NCI-H510A (cell line): ENCODE measurements around the gene LDLRAD1.
"Not testable (repeated sequence)": the region's sequence is repeated elsewhere in the genome, so short reads cannot be mapped to it uniquely, and the experiment has no call there.

Experiments
- DNase-seq: peaks from one replicate; lab custom pipeline; 2025; lab: John Stamatoyannopoulos, UW

Gene LDLRAD1, protein sequence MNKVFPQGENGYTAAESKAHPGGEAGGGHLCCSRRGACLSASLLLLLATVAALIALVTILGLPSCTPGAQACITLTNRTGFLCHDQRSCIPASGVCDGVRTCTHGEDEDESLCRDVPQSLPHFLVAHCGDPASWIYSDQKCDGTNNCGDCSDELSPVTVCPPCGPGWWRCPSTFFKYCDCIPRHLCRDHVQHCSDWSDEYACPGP

DNA sequence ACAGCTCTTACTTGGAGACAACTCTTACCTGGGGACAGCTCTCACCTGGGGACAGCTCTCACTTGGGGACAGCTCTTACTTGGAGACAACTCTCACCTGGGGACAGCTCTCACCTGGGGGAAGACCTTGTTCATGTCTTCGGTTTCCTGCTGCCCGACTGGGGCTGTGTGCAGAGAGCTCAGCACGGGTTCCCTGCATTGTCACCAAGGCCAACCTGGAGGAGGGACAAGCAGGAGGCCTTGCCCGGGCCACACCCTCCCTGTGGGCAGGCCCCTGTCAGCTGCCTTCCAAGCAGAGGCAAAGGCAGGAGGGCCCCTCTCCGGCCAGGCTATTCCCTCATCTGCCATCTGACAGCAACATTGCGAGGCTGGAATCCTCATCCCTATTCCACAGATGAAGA, at the start of gene LDLRAD1:
Gene LDLRAD1 (minus strand): TSS at position 208 of the 400 bp plus-strand sequence. CDS start 74 bp downstream, at position 134.
- peak; percentile 82 for DNase-seq

DNA sequence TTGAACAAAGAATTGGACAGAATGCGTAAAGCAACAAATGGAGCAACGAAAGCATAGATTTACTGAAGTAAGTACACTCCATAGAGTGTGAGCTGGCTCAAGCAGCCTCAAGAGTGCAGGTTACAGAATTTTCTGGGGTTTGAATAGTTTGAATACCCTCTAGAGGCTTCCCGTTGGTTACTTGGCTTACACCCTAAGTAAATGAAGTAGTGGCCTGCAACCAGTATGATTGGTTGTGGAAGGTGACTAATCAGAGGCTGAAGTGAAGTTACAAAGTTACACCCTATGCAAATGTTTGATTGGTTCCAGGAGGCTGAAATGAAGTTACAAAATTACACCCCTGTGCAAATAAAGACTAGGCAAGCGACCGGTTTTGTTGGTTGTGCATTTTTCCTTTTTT, 46.3 kb upstream of the LDLRAD1 start:
- DNase-seq: no peak

DNA sequence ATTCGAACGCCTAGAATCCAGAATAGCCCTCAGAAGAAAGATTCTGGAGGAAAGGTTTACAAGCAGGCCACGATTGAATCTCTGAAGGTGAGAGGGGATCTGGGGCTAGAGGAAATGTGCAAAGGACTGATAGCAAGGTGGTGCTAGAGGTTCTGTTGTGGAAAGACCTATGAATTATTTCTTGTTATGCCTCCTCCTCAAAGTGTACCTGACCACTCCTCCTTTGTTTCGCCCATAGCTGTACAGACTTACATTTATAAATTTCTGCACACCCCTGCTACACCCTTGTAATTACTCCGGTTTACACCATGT, 36.4 kb upstream of the LDLRAD1 start:
- DNase-seq: no peak

DNA sequence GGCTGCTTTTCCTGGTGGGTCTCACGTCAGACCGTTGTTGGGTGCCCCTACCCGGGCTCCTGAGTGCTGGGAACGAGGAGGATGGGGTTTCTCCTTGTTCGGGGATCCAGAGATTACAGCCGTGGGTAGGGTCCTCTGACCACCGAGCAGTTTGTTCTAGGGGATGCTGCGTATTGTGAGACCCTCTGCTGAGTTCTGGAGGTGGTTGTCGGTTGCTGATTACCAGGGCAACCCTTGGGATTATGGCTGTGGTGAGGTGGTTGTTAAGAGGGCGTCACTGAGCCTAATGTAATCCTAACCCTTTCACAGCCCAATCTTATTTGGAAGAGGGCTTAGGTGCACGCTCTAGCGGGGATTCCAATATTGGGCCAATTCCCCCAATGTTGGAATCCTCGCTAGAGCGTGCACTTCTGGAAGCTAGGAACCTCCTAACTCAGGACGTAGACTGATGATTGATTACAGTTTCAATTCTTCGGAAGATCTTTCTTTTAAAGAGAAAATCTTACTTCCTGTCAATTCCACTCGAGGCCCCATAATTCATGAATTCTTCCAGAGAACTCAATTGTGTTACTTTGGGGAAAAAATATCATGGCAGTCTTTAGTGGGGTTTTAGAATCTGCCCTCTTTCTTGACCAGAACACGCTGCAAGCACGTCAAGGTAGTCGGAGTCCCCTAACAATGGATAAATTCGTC, 35.9 kb upstream of the LDLRAD1 start:
- no peak for DNase-seq

DNA sequence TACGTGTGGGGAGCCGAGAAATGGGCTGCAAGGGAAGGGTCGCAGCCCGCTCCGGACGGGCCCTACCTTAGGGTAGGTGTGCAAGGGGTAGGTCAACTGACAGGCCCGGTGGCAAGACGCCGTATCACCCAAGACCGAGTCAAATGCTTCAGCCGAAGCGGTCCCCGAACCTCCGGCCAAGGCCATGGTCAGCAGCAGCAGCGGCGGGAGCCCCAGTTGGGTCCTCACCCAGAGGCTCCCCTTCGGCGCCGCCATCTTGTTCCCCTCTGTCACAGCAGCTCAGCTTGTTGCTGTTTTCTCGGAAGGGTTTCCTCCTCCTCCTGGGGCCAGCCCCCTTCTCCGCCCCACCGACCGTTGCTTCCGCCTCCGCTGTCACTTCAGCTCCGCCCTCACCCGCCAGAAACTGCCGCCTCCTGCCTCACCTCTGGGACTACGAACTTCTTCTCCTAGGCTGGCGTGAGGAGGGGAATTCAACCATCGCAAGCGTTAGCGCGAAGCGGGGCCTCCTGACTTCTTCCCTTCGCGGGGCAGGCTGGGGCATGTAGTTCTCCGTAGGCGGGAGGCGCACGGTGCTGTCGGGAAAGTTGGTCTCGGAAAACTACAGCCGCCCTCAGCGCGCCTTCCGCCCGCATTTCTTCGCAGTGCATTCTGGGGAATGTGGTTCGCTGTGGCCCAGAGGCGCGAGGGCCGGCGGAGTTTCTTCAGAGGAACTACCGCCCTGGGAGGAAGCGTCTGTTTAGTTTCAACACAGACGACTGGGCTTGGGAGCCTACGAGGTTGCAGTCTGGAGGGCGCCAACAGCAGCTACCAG, 35.2 kb upstream of the LDLRAD1 start, which contains the start of the genes TCEANC2 and TMEM59:
Gene TCEANC2 (plus strand): TSS at position 675 of the 811 bp plus-strand sequence. CDS start 815 bp downstream, outside the sequence.
Gene TMEM59 (minus strand): TSS at position 271 of the 811 bp plus-strand sequence. CDS start 16 bp downstream, at position 255.
- peak; percentile 98 for DNase-seq

DNA sequence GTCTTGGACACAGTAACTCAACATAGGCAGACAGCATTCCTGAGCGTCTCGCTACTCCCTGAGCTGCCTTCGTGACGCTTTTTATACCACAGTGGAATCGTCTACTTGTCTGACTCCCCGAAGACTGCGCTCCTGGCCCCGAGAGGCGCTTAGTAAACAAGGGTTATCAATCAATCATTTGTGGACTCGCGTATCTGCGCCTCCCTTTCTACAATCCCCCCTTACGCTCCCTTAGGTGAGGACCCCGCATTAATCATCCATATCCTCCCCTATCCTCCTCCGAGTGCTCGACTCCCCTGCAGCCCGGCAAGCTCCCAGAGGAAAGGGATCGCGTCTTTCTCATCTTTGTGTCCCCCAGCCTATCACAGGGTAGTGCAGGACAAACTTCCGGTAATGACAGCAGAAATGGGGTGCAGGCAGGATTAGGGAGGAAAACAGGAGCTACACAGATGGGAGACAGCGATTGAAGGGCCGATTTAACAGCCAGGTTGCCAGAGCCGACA, 34.5 kb upstream of the LDLRAD1 start:
- no peak for DNase-seq

DNA sequence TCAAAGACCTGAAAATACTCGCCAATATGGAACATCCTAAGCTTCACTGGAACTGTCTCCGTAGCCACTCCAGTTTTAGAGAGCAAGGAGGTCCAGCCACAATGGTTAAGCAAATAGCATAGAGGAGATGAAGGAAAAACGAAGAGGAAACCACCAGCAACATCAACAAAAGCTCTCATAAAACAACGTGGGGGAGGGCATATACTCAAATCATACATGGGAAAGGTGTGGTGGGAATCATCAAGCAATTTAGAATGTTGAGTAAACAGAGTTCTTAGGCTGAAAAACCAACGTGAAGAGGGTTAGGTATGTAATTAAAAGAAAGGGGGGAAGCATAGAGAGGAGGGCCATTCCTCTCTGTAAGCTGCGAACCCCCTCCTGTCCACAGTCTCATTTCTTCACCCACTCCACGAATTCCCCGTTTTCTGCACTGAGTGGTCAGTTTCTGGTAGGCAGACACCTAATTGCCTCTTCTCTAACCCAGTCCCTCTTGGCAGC, 34.0 kb upstream of the LDLRAD1 start:
- DNase-seq: no peak

DNA sequence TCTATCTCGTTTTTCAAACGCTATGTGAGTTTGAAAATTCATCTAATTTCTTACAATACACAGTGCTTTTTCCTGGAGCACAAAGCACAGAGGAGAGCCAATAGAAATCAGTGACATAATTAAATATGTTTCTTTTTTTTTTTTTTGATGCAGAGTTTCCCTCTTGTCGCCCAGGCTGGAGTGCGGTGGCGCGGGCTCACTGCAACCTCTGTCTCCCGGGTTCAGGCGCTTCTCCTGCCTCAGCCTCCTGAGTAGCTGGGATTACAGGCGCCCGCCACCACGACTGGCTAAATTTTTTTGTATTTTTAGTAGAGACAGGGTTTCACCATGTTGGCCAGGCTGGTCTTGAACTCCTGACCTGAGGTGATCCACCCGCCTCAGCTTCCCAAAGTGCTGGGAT, 32.4 kb upstream of the LDLRAD1 start:
- DNase-seq: not testable (repeated sequence)

DNA sequence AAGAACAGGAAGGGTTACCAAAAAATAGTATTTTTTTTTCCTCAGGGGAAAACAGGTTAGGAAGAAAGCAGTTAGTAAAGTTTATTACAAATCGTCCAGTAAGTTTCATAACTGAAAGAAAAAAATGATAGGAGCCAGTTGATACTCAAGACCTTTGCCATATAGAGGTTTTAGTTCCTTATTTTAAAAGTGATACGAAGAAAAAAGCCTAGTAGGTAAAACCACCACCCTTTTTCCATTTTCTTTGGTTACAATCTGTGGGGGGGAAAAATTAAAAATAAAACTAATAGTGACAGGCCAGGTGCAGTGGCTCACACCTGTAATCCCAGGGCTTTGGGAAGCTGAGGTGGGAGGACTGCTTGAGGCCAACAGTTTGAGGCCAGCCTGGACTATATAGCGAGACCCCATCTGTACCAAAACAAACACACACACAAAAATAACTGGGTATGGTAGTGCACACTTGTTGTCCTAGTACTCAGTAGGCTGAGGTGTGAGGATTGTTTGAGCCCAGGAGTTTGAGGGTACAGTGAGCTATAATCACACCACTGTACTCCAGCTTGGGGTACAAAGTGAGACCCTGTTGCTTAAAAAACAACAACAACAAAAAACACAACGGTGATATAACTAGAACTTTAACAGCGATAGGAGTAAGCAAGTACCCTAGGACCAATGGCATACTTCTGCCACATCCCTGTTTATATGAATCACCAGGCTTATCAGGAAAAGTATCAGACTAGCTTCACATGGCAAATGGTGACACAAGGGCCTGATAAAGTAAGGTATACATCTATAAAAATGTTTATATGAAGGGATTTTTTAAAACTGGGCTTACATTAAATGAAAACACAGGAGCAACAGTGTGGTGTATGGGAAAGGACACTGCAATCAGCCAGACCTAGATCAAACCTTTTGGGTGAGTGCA, 29.7 kb upstream of the LDLRAD1 start:
- no peak for DNase-seq

DNA sequence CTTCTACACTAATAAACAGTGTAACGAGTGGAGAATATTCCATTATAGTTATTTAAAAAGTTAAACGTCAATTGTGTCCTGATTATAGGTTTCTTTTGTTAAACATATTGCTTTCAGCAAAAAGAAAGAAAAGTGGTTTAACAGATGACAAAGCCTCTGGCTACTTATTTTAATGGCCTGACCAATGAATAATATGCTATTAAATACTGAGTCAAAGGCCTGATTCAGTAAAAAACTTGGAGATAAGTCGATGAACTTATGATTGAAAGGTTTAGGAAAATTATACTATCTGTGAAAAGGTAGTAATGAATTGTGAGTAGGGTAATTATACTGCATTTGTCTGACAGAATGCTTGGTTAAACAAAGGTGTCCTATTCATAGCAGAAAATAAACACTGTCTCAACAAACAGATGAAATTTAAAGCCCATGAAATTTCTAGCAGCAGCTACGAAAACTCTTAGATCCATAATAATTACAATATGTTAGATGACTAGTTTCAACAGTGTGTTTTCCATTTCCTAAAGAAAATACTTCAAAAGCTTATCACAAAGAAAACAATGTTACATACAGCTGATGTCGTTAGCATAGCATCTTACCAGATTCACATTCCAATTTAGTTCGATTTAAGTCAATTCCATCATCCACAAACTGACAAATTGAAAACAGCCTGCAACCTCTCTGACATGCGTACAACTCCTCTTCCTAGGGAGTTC, 28.8 kb upstream of the LDLRAD1 start:
- DNase-seq: no peak

DNA sequence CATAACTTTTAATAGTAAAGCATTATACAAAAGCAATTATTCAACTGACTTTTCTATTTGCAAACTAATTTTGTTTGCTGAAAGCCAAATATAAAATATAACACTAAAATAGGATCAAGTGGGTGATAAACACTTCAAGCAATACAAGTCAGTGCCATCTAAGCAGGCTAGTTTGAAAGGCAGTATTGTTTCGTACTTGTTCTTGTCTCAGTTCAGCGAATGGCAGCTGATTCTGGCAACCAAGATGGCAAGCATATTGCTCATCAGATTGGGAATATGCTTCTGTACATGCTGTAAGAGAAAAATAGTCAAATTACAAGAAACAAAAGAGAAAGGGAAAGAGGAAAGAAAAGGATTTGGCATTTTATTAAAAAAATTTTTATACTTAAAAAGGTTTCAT, 27.5 kb upstream of the LDLRAD1 start:
- no peak for DNase-seq

DNA sequence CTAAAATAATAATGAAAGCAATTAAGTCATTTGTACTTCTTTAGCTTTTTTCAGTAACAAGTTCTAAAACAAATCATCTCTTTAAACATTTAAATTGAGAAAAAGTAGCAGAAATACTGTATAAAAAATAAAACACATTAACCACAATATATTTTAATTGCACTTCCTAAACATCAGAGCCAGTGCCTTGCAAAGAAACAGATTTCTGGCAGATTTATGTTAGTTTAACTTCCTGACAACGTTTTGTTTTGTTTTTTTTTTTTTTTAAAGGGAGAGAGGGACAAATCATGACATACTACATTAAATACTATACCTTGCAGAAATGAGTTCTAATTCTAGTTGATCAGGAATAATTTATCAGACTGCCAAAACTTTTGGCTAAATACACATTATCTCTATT, 23.8 kb upstream of the LDLRAD1 start:
- no peak for DNase-seq

DNA sequence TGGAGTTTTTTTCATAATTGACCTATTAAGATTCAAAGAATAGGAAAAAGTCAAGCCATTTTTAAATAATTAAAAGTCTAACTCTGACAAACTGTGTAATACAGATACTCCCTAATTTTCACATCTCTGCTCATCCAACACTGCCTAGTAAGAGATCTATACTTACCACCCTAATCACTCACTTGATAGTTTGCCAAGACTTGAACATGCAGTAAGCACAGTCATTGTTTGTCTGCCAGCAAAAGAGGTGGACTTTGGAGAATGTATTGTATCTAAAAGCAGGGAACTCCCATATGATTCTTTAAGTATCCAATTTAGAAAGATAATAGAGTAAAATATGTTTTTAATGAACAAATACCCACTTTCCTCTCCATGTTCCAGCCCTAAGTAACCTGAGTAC, 19.5 kb upstream of the LDLRAD1 start:
- DNase-seq: no peak

DNA sequence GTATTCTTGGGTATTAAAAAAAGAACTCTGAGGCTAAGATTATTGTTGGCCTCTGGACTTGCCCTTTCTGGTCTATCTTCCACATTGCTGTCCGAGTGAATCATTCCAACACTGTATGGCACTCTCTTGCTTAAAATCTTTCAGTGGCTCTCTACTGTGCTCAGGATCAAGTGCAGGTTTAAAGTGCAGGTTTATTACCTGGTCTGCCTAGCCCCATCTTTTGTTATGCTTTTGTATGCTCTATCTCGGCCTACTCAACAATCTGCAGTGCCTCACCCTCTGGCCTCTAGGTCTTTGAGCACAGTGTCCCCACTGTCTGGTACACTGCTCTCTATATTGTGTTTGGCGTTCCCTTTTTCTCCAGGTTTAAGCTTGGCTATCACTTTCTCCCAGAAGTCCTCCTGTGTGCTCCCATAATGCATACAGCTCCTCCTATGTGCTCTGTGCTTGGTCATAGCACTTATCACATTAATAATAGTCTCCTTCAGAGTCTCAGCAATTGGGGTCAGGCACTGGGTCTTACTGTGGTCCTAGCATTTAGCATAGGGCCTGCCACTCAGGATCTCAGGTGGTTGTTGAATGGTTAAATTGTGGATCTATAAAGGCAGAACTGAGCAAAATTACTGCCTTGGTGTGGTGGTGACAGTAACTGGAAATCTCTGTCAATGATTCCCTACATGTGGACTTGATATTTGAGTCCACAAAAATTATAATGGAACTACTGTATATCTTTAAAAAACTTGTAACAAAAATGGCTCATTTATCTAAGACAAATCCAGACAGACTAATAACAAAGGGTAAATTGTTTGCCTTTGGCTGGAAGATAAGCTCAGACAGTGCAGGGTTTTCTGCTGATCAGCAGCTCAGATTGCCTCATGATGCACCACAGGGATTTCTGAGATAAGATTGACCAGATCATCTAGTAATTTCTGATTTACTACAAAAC, 10.6 kb upstream of the LDLRAD1 start:
- DNase-seq: no peak

DNA sequence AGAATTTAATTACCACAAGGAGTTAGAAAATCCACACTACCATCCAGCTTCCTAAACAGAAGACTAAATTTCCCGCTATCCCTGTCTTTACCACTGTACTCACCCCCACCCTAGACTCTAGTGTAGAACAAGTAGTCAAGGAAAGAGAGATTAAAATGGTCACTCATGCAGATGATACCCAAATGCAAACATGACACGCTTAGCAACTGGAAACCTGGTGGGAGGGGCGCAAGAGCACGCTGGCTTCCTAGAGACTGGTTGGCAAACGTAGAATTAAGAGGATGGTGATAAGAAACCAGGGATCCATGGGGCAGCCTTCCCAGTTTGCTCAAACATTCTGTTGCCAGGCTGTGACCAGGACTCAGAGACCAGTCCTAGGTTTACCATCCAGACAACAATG, 9.9 kb upstream of the LDLRAD1 start:
- DNase-seq: peak; percentile 69

DNA sequence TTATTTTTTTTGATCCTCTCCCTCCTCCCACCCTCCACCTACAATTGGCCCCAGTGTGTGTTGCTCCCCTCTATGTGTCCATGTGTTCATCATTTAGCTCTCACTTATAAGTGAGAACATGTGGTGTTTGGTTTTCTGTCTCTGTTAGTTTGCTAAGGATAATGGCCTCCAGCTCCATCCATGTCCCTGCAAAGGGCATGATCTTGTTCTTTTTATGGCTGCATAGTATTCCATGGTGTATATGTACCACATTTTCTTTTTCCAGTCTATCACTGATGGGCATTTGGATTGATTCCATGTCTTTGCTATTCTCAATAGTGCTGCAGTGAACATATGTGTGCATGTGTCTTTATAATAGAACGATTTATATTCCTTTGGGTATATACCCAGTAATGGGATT, 6.8 kb upstream of the LDLRAD1 start:
- DNase-seq: not testable (repeated sequence)

DNA sequence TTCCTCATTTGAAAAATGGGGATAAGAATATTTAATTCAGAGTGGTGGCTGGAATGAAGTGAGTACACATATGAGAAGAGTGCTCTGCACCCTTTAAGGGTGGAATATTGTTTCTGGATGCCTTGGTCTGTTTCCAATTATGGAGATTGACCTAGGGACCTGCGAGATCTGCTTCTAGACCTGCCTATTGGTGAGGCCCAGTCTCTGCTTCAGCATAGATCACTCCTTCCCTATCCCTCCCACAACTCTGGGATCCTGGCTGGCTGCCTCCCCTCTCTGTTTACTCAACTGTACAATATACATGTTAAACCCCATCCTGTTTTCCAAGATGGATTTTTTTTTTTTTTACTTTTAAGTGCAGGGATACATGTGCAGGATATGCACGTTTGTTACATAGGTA, 6.4 kb upstream of the LDLRAD1 start:
- no peak for DNase-seq

DNA sequence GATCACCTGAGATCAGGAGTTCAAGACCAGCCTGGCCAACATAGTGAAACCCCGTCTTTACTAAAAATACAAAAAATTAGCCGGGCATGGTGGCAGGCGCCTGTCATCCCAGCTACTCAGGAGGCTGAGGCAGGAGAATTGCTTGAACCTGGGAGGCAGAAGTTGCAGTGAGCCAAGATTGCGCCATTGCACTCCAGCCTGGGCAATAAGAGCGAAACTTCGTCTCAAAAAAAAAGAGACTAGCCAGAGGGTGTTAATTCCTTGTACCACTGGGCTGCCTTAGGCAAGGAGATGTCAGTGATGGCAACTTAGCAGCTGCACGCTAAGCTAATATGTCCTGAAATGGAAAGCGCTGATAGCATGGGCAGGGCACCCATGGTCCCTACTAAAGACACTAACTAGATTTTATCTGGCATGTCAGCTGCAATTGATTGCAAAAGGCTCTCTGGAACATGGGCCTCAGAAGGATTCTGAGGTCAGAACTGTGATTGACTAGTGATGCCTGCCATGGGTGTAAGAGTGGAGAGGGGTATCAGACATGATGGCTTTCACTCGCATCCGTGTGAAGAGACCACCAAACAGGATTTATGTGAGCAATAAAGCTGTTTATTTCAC, 1.7 kb upstream of the LDLRAD1 start:
- not testable (repeated sequence) for DNase-seq

DNA sequence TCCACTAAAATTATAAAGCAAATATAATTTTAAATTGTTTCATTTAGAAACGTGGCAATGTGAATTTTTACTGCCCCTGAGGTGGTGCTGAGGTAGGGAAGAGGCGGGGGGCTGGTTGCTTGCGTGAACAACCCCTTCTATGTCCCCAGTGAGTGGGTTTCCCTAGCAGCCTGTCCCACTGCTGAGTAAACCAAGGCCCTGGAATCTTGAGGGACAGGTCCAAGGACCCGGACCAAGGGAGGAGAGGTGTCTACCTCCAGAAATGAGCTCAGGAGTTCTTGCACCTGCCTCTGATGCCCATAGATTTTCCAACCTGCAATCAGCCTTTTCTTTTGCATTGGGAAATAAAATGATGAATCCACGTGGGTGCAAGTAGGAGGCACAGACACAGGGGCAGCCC, 649 bp upstream of the LDLRAD1 start:
- DNase-seq: no peak
